SK-N-SH (cell line): ENCODE measurements around the gene FGFBP2. TPM values are rescaled to one million over a fixed set of nuclear protein-coding genes. Genes with fewer than 3 reads are reported as not detected.

Experiments used
- CTCF ChIA-PET: fragments of 300-600, 350-600 bp; formaldehyde crosslinking; extraction: SDS; loops from one replicate; lab custom pipeline; 2021; lab: Yijun Ruan, JAX
- POLR2A ChIA-PET: fragments of 350-600 bp; sonication (Branson Sonifier 250); formaldehyde crosslinking; extraction: SDS; loops from one replicate; lab custom pipeline; 2020; ENCODE audit warnings: antibody characterized with exemption, inconsistent platforms; lab: Yijun Ruan, JAX
- DNase-seq: peaks from one replicate; pipeline ENCODE4 v3.0.0; 2012
- H2AFZ ChIP-seq: fragments of 200-600 bp; sonication (generic); 2 replicates; pipeline ENCODE4 v1.8.1; 2016; ENCODE audit warnings: antibody characterized with exemption, mild to moderate bottlenecking, low read depth
- H3F3A ChIP-seq: fragments of 200-600 bp; sonication (generic); replicated peaks from 2 replicates; pipeline ENCODE3; 2016; ENCODE audit warnings: antibody characterized with exemption, mild to moderate bottlenecking; ENCODE audit not compliant: insufficient read depth
- H3K27ac ChIP-seq, 2 experiments: fragments of 200-500 bp in 1 of 2; fragments of 200-600 bp in 1 of 2; sonication (Bioruptor generic) in 1 of 2; sonication (generic), shearing (Covaris generic) in 1 of 2; 2 replicates each; pipeline versions ENCODE4 v1.5.1 to v1.6.1; 2014 to 2016; ENCODE audit warnings: low read depth in 2 of 2, inconsistent platforms in 1 of 2, low read length in 1 of 2, mild to moderate bottlenecking in 1 of 2, mixed read lengths in 1 of 2
- H3K27me3 ChIP-seq: fragments of 200-600 bp; sonication (generic), shearing (Covaris generic); 2 replicates; pipeline ENCODE4 v1.6.1; 2016; ENCODE audit warnings: mixed run types; ENCODE audit not compliant: insufficient read depth
- H3K36me3 ChIP-seq, 2 experiments: fragments of 200-500 bp in 1 of 2; fragments of 200-600 bp in 1 of 2; sonication (Bioruptor generic) in 1 of 2; sonication (generic) in 1 of 2; replicated peaks in 1 of 2; 2 replicates each; pipeline versions ENCODE3 to v1.5.1; 2014 to 2016; ENCODE audit warnings: low read length in 1 of 2, mild to moderate bottlenecking in 1 of 2; ENCODE audit not compliant: insufficient read depth in 2 of 2, control insufficient read depth in 1 of 2
- H3K4me1 ChIP-seq, 2 experiments: fragments of 200-500 bp in 1 of 2; fragments of 200-600 bp in 1 of 2; sonication (Bioruptor generic) in 1 of 2; sonication (generic), shearing (Covaris generic) in 1 of 2; 2 replicates each; pipeline versions ENCODE4 v1.5.1 to v1.6.1; 2014 to 2016; ENCODE audit warnings: low read depth in 1 of 2, low read length in 1 of 2, mixed run types in 1 of 2; ENCODE audit not compliant: insufficient read depth in 2 of 2, control insufficient read depth in 1 of 2
- H3K4me2 ChIP-seq: fragments of 200-600 bp; sonication (generic), shearing (Covaris generic); 2 replicates; pipeline ENCODE4 v1.6.1; 2017; ENCODE audit warnings: mixed run types
- H3K4me3 ChIP-seq, 2 experiments: fragments of 200-500 bp in 1 of 2; fragments of 200-600 bp in 1 of 2; sonication (Bioruptor generic) in 1 of 2; sonication (generic), shearing (Covaris generic) in 1 of 2; 2 replicates each; pipeline versions ENCODE4 v1.5.1 to v1.8.1; 2014 to 2016; ENCODE audit warnings: low read depth in 2 of 2, inconsistent platforms in 1 of 2, low read length in 1 of 2, mild to moderate bottlenecking in 1 of 2, mixed read lengths in 1 of 2, moderate library complexity in 1 of 2
- H3K79me2 ChIP-seq: fragments of 200-600 bp; sonication (generic); 2 replicates; pipeline ENCODE4 v1.8.1; 2017; ENCODE audit warnings: mild to moderate bottlenecking; ENCODE audit not compliant: insufficient read depth
- H3K9ac ChIP-seq: fragments of 200-600 bp; sonication (generic); 2 replicates; pipeline ENCODE4 v1.6.1; 2017; ENCODE audit warnings: mixed run types
- H3K9me2 ChIP-seq: fragments of 200-600 bp; sonication (generic); 2 replicates; pipeline ENCODE4 v1.6.1; 2017; ENCODE audit warnings: mixed run types
- H3K9me3 ChIP-seq: fragments of 200-600 bp; sonication (generic); 2 replicates; pipeline ENCODE4 v1.6.1; 2017; ENCODE audit warnings: mixed run types, mild to moderate bottlenecking, moderate library complexity
- H4K20me1 ChIP-seq: fragments of 200-600 bp; sonication (generic); 2 replicates; pipeline ENCODE4 v1.6.1; 2017; ENCODE audit warnings: mild to moderate bottlenecking, mixed run types; ENCODE audit not compliant: insufficient read depth
- CHD2 ChIP-seq: fragments of 150-350 bp; IDR thresholded peaks from 2 replicates; pipeline ENCODE4 v1.6.1; 2018; ENCODE audit warnings: low read length; ENCODE audit not compliant: partially characterized antibody
- ELF1 ChIP-seq: IDR thresholded peaks from 2 replicates; pipeline ENCODE4 v1.4.0; 2012
- EP300 ChIP-seq, 2 experiments: IDR thresholded peaks; 2 replicates each; pipeline versions ENCODE4 v1.4.0 to v1.6.1; 2012; ENCODE audit warnings: borderline replicate concordance in 1 of 2, low read depth in 1 of 2, low read length in 1 of 2
- FOSL2 ChIP-seq: IDR thresholded peaks from 2 replicates; pipeline ENCODE4 v1.4.0; 2012; ENCODE audit warnings: low read depth, mild to moderate bottlenecking, moderate library complexity, borderline replicate concordance
- IRF3 ChIP-seq: fragments of 150-350 bp; IDR thresholded peaks from 2 replicates; pipeline ENCODE4 v1.6.1; 2016; ENCODE audit warnings: mild to moderate bottlenecking, low read depth, low read length
- JUND ChIP-seq: IDR thresholded peaks from 2 replicates; pipeline ENCODE4 v1.4.0; 2012
- MEF2A ChIP-seq: IDR thresholded peaks from 2 replicates; pipeline ENCODE4 v1.4.0; 2012; ENCODE audit warnings: low read depth, borderline replicate concordance
- NRF1 ChIP-seq: IDR thresholded peaks from 2 replicates; pipeline ENCODE4 v1.6.1; 2012; ENCODE audit warnings: low read depth, mild to moderate bottlenecking, low read length
- PBX3 ChIP-seq: IDR thresholded peaks from 2 replicates; pipeline ENCODE4; 2012
- RCOR1 ChIP-seq: fragments of 150-350 bp; IDR thresholded peaks from 2 replicates; pipeline ENCODE4 v1.6.1; 2017; ENCODE audit warnings: antibody characterized with exemption, low read length
- REST ChIP-seq: IDR thresholded peaks from 2 replicates; pipeline ENCODE4 v1.6.1; 2012; ENCODE audit warnings: mild to moderate bottlenecking, low read depth, low read length, moderate library complexity
- RFX5 ChIP-seq: IDR thresholded peaks from 2 replicates; pipeline ENCODE4 v1.6.1; 2012; ENCODE audit warnings: mild to moderate bottlenecking, improper control_type of control experiment, low read length
- SIN3A ChIP-seq: IDR thresholded peaks from 2 replicates; pipeline ENCODE4 v1.6.1; 2012; ENCODE audit warnings: low read depth, mild to moderate bottlenecking, low read length, moderate library complexity, borderline replicate concordance
- TAF1 ChIP-seq: IDR thresholded peaks from 2 replicates; pipeline ENCODE4 v1.6.1; 2012; ENCODE audit warnings: low read depth, mild to moderate bottlenecking, low read length, moderate library complexity, borderline replicate concordance
- USF1 ChIP-seq: IDR thresholded peaks from 2 replicates; pipeline ENCODE4 v1.4.0; 2012; ENCODE audit warnings: low read depth, borderline replicate concordance
- YY1 ChIP-seq: IDR thresholded peaks from 2 replicates; pipeline ENCODE4 v1.4.0; 2012; ENCODE audit warnings: low read depth, mild to moderate bottlenecking
- ZBTB33 ChIP-seq: IDR thresholded peaks from 2 replicates; pipeline ENCODE4 v1.4.0; 2012; ENCODE audit warnings: low read depth, borderline replicate concordance
- WGBS: methylation state at CpG from one replicate; pipeline ENCODE4 v1.1.6; 2017; ENCODE audit warnings: low lambda C conversion rate; 5-methylcytosine and 5-hydroxymethylcytosine counted together
- polyA plus RNA-seq, 3 experiments: library from polyadenylated mRNA; depleted of rRNA; stranded (reverse); fragments of >200 nt; gene quantifications; 2 replicates each; pipeline ENCODE4 v1.2.3, GENCODE V29; 2012

Gene FGFBP2
- polyA plus RNA-seq, 1 of the 3 experiments (the other 2 are of a cell fraction): 0.62 TPM

GRCh38 chr4:15930314-15930713 lies 32.7 kb downstream of the FGFBP2 start:
- CTCF ChIA-PET: interaction anchor here (2.0 to 2.6 kb wide), 2 partner anchors 26 to 48 kb away, joined by 6 to 9 read pairs; no protein-coding TSS in a partner anchor
- H3K4me1 ChIP-seq: no peaks in the 10 kb centered on the region
- POLR2A ChIA-PET: no interaction called here
- H3K36me3 ChIP-seq: no peaks in the 10 kb centered on the region
- TF ChIP-seq REST (no peak), USF1 (no peak), PBX3 (no peak), FOSL2 (no peak), TAF1 (no peak), JUND (no peak), MEF2A (no peak), YY1 (no peak), IRF3 (no peak), EP300 (IDR thresholded peaks at IDR 0.05; ENCODE audit: borderline replicate concordance in 1 of 2, low read depth in 1 of 2, low read length in 1 of 2) (no peak)
- H3K9ac ChIP-seq: no peak overlapping the region
- no peaks in the 10 kb centered on the region; the same call in 1 of the 2 replicates for H3K27me3 ChIP-seq
- no peak overlapping the region for H3K4me2 ChIP-seq
- no peaks in the 10 kb centered on the region for H3K9me3 ChIP-seq
- H3F3A ChIP-seq: no peaks in the 10 kb centered on the region
- H3K27ac ChIP-seq: no peak overlapping the region
- no peak overlapping the region for H3K4me3 ChIP-seq
- H3K9me2 ChIP-seq: no peaks in the 10 kb centered on the region
- H3K79me2 ChIP-seq: no peaks in the 10 kb centered on the region
- no peak overlapping the region for H2AFZ ChIP-seq
- DNase-seq: no peak
- 89% methylated on average over 7 of the region's 7 CpGs for WGBS
- no peaks in the 10 kb centered on the region for H4K20me1 ChIP-seq

GRCh38 chr4:15929540-15929939 lies 33.4 kb downstream of the FGFBP2 start:
- no peaks in the 10 kb centered on the region for H3K9me2 ChIP-seq
- CTCF ChIA-PET: interaction anchor here (1.3 to 2.6 kb wide), 3 partner anchors 26 to 47 kb away, joined by 3 to 9 read pairs (median 9); no protein-coding TSS in a partner anchor
- no peaks in the 10 kb centered on the region for H3K9me3 ChIP-seq
- no peaks in the 10 kb centered on the region for H4K20me1 ChIP-seq
- H3K27ac ChIP-seq: no peak overlapping the region
- H3K9ac ChIP-seq: no peak overlapping the region
- H3K4me1 ChIP-seq: no peaks in the 10 kb centered on the region
- H3K79me2 ChIP-seq: no peaks in the 10 kb centered on the region
- H3F3A ChIP-seq: no peaks in the 10 kb centered on the region
- no peak overlapping the region for H2AFZ ChIP-seq
- DNase-seq: no peak
- no peaks in the 10 kb centered on the region for H3K36me3 ChIP-seq
- H3K27me3 ChIP-seq: no peaks in the 10 kb centered on the region
- no peak overlapping the region for H3K4me2 ChIP-seq
- POLR2A ChIA-PET: no interaction called here
- no peak overlapping the region for H3K4me3 ChIP-seq
- 41% methylated on average over 3 of the region's 3 CpGs for WGBS
- no peak for TF ChIP-seq RFX5
- no peak for TF ChIP-seq IRF3
- no peak for TF ChIP-seq EP300 (IDR thresholded peaks at IDR 0.05; ENCODE audit: borderline replicate concordance in 1 of 2, low read depth in 1 of 2, low read length in 1 of 2)
- no peak for TF ChIP-seq ZBTB33
- TF ChIP-seq NRF1: no peak
- no peak for TF ChIP-seq SIN3A
- TF ChIP-seq ELF1: no peak
- no peak for TF ChIP-seq CHD2
- no peak for TF ChIP-seq RCOR1
